ENCODE results near the gene STK39. TPM values are rescaled to one million over a fixed set of nuclear protein-coding genes. Genes with fewer than 3 reads are reported as not detected.
A peak's percentile ranks its signal among the peaks of the same experiment; 100 is the strongest.

The STK39 gene
- total RNA-seq, 4 donors from 2014 or later, result 18.4 to 65.0 (median 27.1) TPM

- no peak for DNase-seq (ENCODE audit: low spot score)
- TF ChIP-seq CTCF (IDR thresholded peaks at IDR 0.05), result no peak
- no peak for ATAC-seq (ENCODE audit: low FRiP score)
Measured at GRCh38 chr2:168254158-168254935, 7.0 kb upstream of the STK39 start.

GRCh38 chr2:168253379-168253778 is 6.0 kb upstream of the STK39 start:
- TF ChIP-seq CTCF (IDR thresholded peaks at IDR 0.05), result no peak
- no peak for DNase-seq (ENCODE audit: low spot score)
- no peak for ATAC-seq (ENCODE audit: low FRiP score)

- no peak for ATAC-seq (ENCODE audit: low FRiP score)
- no peak for TF ChIP-seq CTCF (IDR thresholded peaks at IDR 0.05)
- DNase-seq (ENCODE audit: low spot score), result no peak
Measured at GRCh38 chr2:168252976-168253375, 5.6 kb upstream of the STK39 start.

- no peak for DNase-seq (ENCODE audit: low spot score)
- peak; percentile 67 for ATAC-seq (ENCODE audit: low FRiP score)
- peak in 1 of 3 donors; percentile 21 for TF ChIP-seq CTCF (IDR thresholded peaks at IDR 0.05)
Measured at GRCh38 chr2:168246483-168247340, 683 bp downstream of the STK39 start.

- DNase-seq (ENCODE audit: low spot score) (no peak), ATAC-seq (ENCODE audit: low FRiP score) (no peak)
- no peak for TF ChIP-seq CTCF (IDR thresholded peaks at IDR 0.05)
Measured at GRCh38 chr2:168246072-168246482, 1.3 kb downstream of the STK39 start.

- DNase-seq (ENCODE audit: low spot score) (no peak), ATAC-seq (ENCODE audit: low FRiP score) (no peak)
- no peak for TF ChIP-seq CTCF (IDR thresholded peaks at IDR 0.05)
Measured at GRCh38 chr2:168245074-168245825, 2.1 kb downstream of the STK39 start.
